Trophoblast cell (in vitro differentiated cells and primary cell): ENCODE results near the gene MT1G.
A peak's percentile ranks its signal among the peaks of the same experiment; 100 is the strongest.

Source experiments
- DNase-seq, 2 donors: peaks; one replicate each; pipeline ENCODE4 v3.0.0-alpha.2; 2016
- H2AFZ ChIP-seq: 2 replicates; pipeline ENCODE4 v1.6.1; 2013; ENCODE audit warnings: low read length, moderate library complexity, mild to moderate bottlenecking; ENCODE audit not compliant: insufficient read depth, poor library complexity
- H2AK5ac ChIP-seq: 2 replicates; pipeline ENCODE4 v1.6.1; 2013; ENCODE audit warnings: mild to moderate bottlenecking, low read length
- H2BK120ac ChIP-seq: 2 replicates; pipeline ENCODE4 v1.6.1; 2013; ENCODE audit warnings: low read length, mild to moderate bottlenecking, moderate library complexity; ENCODE audit not compliant: insufficient read depth, poor library complexity
- H2BK12ac ChIP-seq: 2 replicates; pipeline ENCODE4 v1.6.1; 2013; ENCODE audit warnings: mild to moderate bottlenecking, low read length, moderate library complexity
- H2BK5ac ChIP-seq: 2 replicates; pipeline ENCODE4 v1.6.1; 2013; ENCODE audit warnings: low read length, low read depth, moderate library complexity, mild to moderate bottlenecking; ENCODE audit not compliant: poor library complexity
- H3K14ac ChIP-seq: 2 replicates; pipeline ENCODE4 v1.6.1; 2013; ENCODE audit warnings: mild to moderate bottlenecking, low read length
- H3K18ac ChIP-seq: 2 replicates; pipeline ENCODE4 v1.6.1; 2013; ENCODE audit warnings: mild to moderate bottlenecking, low read length
- H3K23ac ChIP-seq: 2 replicates; pipeline ENCODE4 v1.6.1; 2013; ENCODE audit warnings: low read length
- H3K27ac ChIP-seq: 2 replicates; pipeline ENCODE4 v1.5.1; 2013; ENCODE audit warnings: low read depth, mild to moderate bottlenecking, inconsistent platforms, low read length, moderate library complexity
- H3K27me3 ChIP-seq: 2 replicates; pipeline ENCODE4 v1.6.1; 2013; ENCODE audit warnings: inconsistent platforms, mild to moderate bottlenecking, low read length, moderate library complexity; ENCODE audit not compliant: insufficient read depth
- H3K36me3 ChIP-seq, 2 experiments: 1 replicate in 1 of 2; 2 replicates in 1 of 2; pipeline ENCODE4 v1.6.1; 2013; ENCODE audit warnings: low read length in 2 of 2, mild to moderate bottlenecking in 2 of 2, moderate library complexity in 1 of 2; ENCODE audit not compliant: insufficient read depth in 2 of 2, control insufficient read depth in 1 of 2
- H3K4ac ChIP-seq: 2 replicates; pipeline ENCODE4 v1.6.1; 2013; ENCODE audit warnings: low read depth, mild to moderate bottlenecking, low read length, moderate library complexity
- H3K4me1 ChIP-seq, 2 experiments: 1 replicate in 1 of 2; 2 replicates in 1 of 2; pipeline ENCODE4 v1.6.1; 2013; ENCODE audit warnings: low read length in 2 of 2, mild to moderate bottlenecking in 2 of 2, moderate library complexity in 1 of 2; ENCODE audit not compliant: insufficient read depth in 2 of 2, control insufficient read depth in 1 of 2
- H3K4me2 ChIP-seq: 2 replicates; pipeline ENCODE4 v1.6.1; 2013; ENCODE audit warnings: inconsistent platforms, mild to moderate bottlenecking, low read length, moderate library complexity
- H3K4me3 ChIP-seq: 2 replicates; pipeline ENCODE4 v1.5.1; 2013; ENCODE audit warnings: mild to moderate bottlenecking, low read depth, low read length, inconsistent platforms
- H3K79me1 ChIP-seq: one replicate; pipeline ENCODE4 v1.6.1; 2013; ENCODE audit warnings: low read length
- H3K79me2 ChIP-seq: 2 replicates; pipeline ENCODE4 v1.6.1; 2013; ENCODE audit warnings: low read length, mild to moderate bottlenecking; ENCODE audit not compliant: control insufficient read depth, insufficient read depth, poor library complexity
- H3K9ac ChIP-seq: 2 replicates; pipeline ENCODE4 v1.6.1; 2013; ENCODE audit warnings: mild to moderate bottlenecking, low read length
- H3K9me3 ChIP-seq: 2 replicates; pipeline ENCODE4 v1.6.1; 2013; ENCODE audit warnings: low read depth, mild to moderate bottlenecking, control low read depth, inconsistent platforms, low read length; ENCODE audit not compliant: insufficient read depth
- H4K12ac ChIP-seq: 2 replicates; pipeline ENCODE4 v1.6.1; 2013; ENCODE audit warnings: low read depth, mild to moderate bottlenecking, low read length, moderate library complexity
- H4K8ac ChIP-seq: 2 replicates; pipeline ENCODE4 v1.6.1; 2013; ENCODE audit warnings: low read depth, mild to moderate bottlenecking, low read length, moderate library complexity
- H4K91ac ChIP-seq: one replicate; pipeline ENCODE4 v1.6.1; 2013; ENCODE audit warnings: low read depth, mild to moderate bottlenecking, low read length, moderate library complexity
- WGBS: extraction: QIAGEN DNeasy Blood & Tissue Kit; methylation state at CpG from one replicate; pipeline ENCODE4 v1.1.7; 2013; ENCODE audit warnings: missing lambda C conversion rate; ENCODE audit not compliant: insufficient read length, insufficient coverage; ENCODE audit errors: extremely low coverage; 5-methylcytosine and 5-hydroxymethylcytosine counted together

MT1G gene

GRCh38 chr16:56617212-56618085 is 50.4 kb downstream of the MT1G start:
- no peak overlapping the region for H4K91ac ChIP-seq
- no peak overlapping the region for H3K14ac ChIP-seq
- no peak overlapping the region for H3K23ac ChIP-seq
- no peak overlapping the region for H3K4ac ChIP-seq
- no peak overlapping the region for H3K9ac ChIP-seq
- H2AFZ ChIP-seq = no peak overlapping the region
- no peaks in the 10 kb centered on the region for H3K36me3 ChIP-seq
- peaks cover 6% of the 10 kb centered on the region for H3K9me3 ChIP-seq
- H2BK5ac ChIP-seq = no peak overlapping the region
- no peaks in the 10 kb centered on the region for H3K79me2 ChIP-seq
- peaks cover 0 to 3% of the 10 kb centered on the region in 2 experiments for H3K4me1 ChIP-seq
- H3K27ac ChIP-seq = no peak overlapping the region
- H4K8ac ChIP-seq = no peak overlapping the region
- no CpG with 5 or more reads among the region's 41 CpGs for WGBS
- H3K27me3 ChIP-seq = peaks cover 30% of the 10 kb centered on the region
- H4K12ac ChIP-seq = no peak overlapping the region
- peak overlapping the region; percentile 32 for H3K4me2 ChIP-seq
- peak; percentile 38 to 60 for DNase-seq
- H3K4me3 ChIP-seq = no peak overlapping the region
- no peak overlapping the region for H2BK120ac ChIP-seq
- H2AK5ac ChIP-seq = no peak overlapping the region
- no peak overlapping the region for H3K18ac ChIP-seq
- no peak overlapping the region for H2BK12ac ChIP-seq
- no peaks in the 10 kb centered on the region for H3K79me1 ChIP-seq
